Neural progenitor cell (in vitro differentiated cells): ENCODE measurements around the gene NTRK3.

Experiments used
- CTCF ChIP-seq: fragments of 200-600 bp; sonication (generic); IDR thresholded peaks from 2 replicates; pipeline ENCODE4 v1.5.1; 2017; ENCODE audit warnings: antibody characterized with exemption, mild to moderate bottlenecking
- EZH2phosphoT487 ChIP-seq: fragments of 200-600 bp; sonication (generic); IDR thresholded peaks from 2 replicates; pipeline ENCODE4 v1.6.1; 2017; ENCODE audit warnings: antibody characterized with exemption

GRCh38 chr15:87947560-87947959 lies 309.0 kb downstream of the NTRK3 start:
- no peak for TF ChIP-seq EZH2phosphoT487
- no peak for TF ChIP-seq CTCF
